BJ (cell line): Measurements from ENCODE around the gene MRPL54. TPM values are rescaled to one million over a fixed set of nuclear protein-coding genes. Genes with fewer than 3 reads are reported as not detected.

ENCODE experiments used
- CTCF ChIA-PET: fragments of 350-600 bp; formaldehyde crosslinking; extraction: SDS; loops from one replicate; lab custom pipeline; 2021; ENCODE audit warnings: antibody characterized with exemption, inconsistent platforms; lab: Yijun Ruan, JAX
- POLR2A ChIA-PET: fragments of 300-600 bp; sonication (Branson Sonifier 250); formaldehyde crosslinking; extraction: SDS; loops from one replicate; lab custom pipeline; 2021; ENCODE audit warnings: antibody characterized with exemption; lab: Charles Lee
- DNase-seq: peaks from one replicate; pipeline ENCODE4 v3.0.0-alpha.2; 2011; ENCODE audit warnings: low read depth
- H3K27me3 ChIP-seq: 2 replicates; pipeline ENCODE4 v1.6.0; 2011; ENCODE audit warnings: low read length; ENCODE audit not compliant: control insufficient read depth, insufficient read depth
- H3K36me3 ChIP-seq: 2 replicates; pipeline ENCODE4 v1.5.1; 2011; ENCODE audit warnings: low read length; ENCODE audit not compliant: control insufficient read depth, insufficient read depth
- H3K4me3 ChIP-seq: 2 replicates; pipeline ENCODE4 v1.5.1; 2011; ENCODE audit warnings: low read depth, mild to moderate bottlenecking, control low read depth, low read length
- polyA minus RNA-seq: library from RNA; depleted of rRNA, polyadenylated mRNA; stranded (reverse); fragments of >200 nt; gene quantifications from 2 replicates; pipeline ENCODE4 v1.2.3, GENCODE V29; 2011; rRNA and poly(A)+ RNA removed
- polyA plus RNA-seq: library from polyadenylated mRNA; depleted of rRNA; stranded (reverse); fragments of >200 nt; gene quantifications from 2 replicates; pipeline ENCODE4 v1.2.3, GENCODE V29; 2011; rRNA removed
- TF ChIP-seq, protein P1 (sequence below): IDR thresholded peaks from 2 replicates; pipeline ENCODE4 v1.5.1; 2011; ENCODE audit warnings: low read depth, mild to moderate bottlenecking, control low read depth, inconsistent platforms, low read length, moderate library complexity; ENCODE audit not compliant: insufficient read depth

MRPL54 gene
- polyA plus RNA-seq: 70.1 and 77.7 TPM in 2 replicates
- polyA minus RNA-seq: 6.9 and 8.4 TPM in 2 replicates

- Histone ChIP-seq H3K4me3 (peak within 1 kb of the TSS; percentile 90), H3K27me3 (no peaks in the 10 kb centered on the region), H3K36me3 (peaks cover 11% of the 10 kb centered on the region)
- TF ChIP-seq, protein P1, sequence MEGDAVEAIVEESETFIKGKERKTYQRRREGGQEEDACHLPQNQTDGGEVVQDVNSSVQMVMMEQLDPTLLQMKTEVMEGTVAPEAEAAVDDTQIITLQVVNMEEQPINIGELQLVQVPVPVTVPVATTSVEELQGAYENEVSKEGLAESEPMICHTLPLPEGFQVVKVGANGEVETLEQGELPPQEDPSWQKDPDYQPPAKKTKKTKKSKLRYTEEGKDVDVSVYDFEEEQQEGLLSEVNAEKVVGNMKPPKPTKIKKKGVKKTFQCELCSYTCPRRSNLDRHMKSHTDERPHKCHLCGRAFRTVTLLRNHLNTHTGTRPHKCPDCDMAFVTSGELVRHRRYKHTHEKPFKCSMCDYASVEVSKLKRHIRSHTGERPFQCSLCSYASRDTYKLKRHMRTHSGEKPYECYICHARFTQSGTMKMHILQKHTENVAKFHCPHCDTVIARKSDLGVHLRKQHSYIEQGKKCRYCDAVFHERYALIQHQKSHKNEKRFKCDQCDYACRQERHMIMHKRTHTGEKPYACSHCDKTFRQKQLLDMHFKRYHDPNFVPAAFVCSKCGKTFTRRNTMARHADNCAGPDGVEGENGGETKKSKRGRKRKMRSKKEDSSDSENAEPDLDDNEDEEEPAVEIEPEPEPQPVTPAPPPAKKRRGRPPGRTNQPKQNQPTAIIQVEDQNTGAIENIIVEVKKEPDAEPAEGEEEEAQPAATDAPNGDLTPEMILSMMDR: no peak
- ChIA-PET POLR2A (interaction anchor here (0.5 to 1.0 kb wide), 2 partner anchors 10 to 31 kb away, joined by 3 read pairs; no protein-coding TSS in a partner anchor), CTCF (interaction anchor here (0.6 to 1.9 kb wide), 9 partner anchors 9 to 377 kb away, joined by 3 to 8 read pairs (median 4); partner anchors contain the start of gene RAX2)
- DNase-seq: peak; percentile 90
Observed at GRCh38 chr19:3762501-3763459, at the start of gene MRPL54. MRPL54 (plus strand) TSS chr19:3762682; CDS start chr19:3762701, 19 bp downstream.

- Histone ChIP-seq H3K36me3 (no peaks in the 10 kb centered on the region), H3K27me3 (peaks cover 3% of the 10 kb centered on the region), H3K4me3 (no peak overlapping the region)
- TF ChIP-seq, protein P1: no peak
- no peak for DNase-seq
- POLR2A ChIA-PET: interaction anchor here (0.6 kb wide), 1 partner anchor 9 kb away, joined by 9 read pairs; no protein-coding TSS in a partner anchor
- CTCF ChIA-PET: interaction anchor here (0.7 kb wide), 1 partner anchor 106 kb away, joined by 4 read pairs; no protein-coding TSS in a partner anchor
Observed at GRCh38 chr19:3716147-3716668, 46.3 kb upstream of the MRPL54 start.

DNA sequence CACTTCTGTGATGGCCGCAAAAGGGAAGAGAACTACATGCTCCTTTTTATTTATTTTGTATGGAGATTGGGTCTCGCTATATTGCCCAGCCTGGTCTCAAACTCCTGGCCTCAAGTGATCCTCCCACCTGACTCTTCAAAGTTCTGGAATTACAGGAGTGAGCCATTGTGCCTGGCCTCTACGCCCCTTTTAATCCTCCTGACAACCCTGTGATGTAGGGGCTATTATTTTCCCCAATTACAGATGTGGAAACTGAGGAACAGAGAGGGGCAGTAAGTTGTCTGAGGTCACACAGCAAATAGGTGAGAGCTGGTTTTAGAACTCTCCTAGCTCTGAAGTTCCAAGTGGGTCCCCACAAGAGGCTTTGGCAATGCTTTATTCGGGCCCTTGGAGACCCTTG, 42.6 kb upstream of the MRPL54 start:
- CTCF ChIA-PET: interaction anchor here (0.7 to 3.9 kb wide), 7 partner anchors 9 to 58 kb away, joined by 3 to 21 read pairs (median 3); partner anchors contain the start of genes PIP5K1C and TJP3
- Histone ChIP-seq H3K36me3 (no peaks in the 10 kb centered on the region), H3K27me3 (peaks cover 17% of the 10 kb centered on the region), H3K4me3 (no peak overlapping the region)
- POLR2A ChIA-PET: no interaction called here
- DNase-seq: no peak
- TF ChIP-seq, protein P1: no peak

- POLR2A ChIA-PET: no interaction called here
Observed at GRCh38 chr19:3720349-3720917, 42.0 kb upstream of the MRPL54 start.

More at GRCh38 chr19:3720349-3720917, 42.0 kb upstream of the MRPL54 start:
- TF ChIP-seq, protein P1: no peak
- CTCF ChIA-PET: interaction anchor here (0.7 to 3.9 kb wide), 8 partner anchors 10 to 248 kb away, joined by 3 to 21 read pairs (median 3); partner anchors contain the start of genes PIP5K1C and TJP3
- Histone ChIP-seq H3K4me3 (no peak overlapping the region), H3K27me3 (peaks cover 18% of the 10 kb centered on the region), H3K36me3 (no peaks in the 10 kb centered on the region)
- no peak for DNase-seq
